ENCODE data around the gene PCK1.

The PCK1 gene

DNA sequence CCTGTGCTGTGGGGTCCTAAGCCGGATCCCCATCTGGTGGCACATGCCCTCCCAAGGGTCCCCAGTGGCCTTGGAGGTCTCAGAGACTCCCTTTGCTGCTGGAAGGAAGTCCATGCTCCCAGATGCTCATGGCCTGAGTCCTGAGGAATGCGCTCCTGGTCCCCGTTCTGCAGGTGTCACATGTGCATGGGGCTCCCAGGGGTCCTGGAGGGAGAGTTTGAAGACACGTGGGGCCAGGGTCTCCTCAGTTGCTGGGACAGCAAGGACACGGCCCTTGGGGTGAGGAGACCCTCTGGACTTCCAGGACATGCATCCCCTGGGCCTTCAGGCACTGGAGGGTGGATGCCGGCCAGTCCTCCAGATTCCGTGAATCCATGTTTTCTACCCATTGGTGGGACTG, 47.6 kb downstream of the PCK1 start:
- DNase-seq (ENCODE audit: low read depth): no peak

DNA sequence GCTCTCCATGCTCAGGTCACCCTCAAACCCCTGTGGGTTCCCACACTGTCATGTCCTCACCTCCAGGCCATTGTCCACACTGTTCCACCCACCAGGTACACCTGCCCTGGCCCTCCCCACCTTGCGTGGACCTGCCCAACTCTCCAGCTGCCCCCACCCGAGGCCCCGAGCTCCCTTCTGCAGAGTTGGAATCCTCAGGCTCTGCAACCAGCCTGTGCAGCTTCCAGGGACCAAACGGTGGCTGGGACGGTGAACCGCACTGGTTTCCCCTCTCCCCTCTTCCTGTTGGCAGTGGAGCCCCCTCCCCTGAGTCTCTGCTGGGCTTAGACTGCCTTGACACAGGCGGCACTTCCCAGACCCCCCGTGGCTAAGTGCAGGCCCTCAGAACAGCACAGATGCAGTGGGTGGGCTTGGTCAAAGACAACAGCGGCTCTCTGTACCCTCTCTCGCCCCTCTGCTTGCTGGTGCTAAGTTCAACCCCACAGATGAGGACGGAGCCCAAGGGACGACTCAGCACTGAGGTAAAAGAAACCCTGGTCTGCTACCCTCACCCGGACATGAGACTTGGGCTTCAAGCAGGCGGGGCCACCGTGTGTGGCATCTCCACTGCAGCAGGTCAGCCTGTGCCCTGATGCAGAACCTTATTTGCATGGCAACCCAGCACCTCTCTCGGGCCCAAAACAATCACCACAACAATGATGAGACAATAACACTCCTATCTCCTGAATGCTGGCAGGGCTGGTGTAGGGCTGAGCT, 48.4 kb downstream of the PCK1 start:
- DNase-seq (ENCODE audit: low read depth): no peak

DNA sequence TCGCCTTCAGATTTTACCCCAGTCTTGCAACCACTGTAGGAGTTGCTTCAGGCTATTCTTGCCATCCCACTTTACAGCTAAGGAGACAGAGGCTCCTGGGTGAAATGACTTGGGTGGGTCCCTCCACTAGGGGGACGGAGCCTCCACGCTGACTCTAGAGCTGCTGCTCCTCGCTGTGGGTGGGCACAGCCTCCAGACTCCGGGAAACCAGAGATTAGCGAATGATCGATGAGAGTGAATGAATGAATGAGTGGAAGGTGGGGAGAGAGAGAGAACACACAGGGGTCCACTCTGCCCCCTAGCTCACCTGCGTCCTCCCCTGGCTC, 48.9 kb downstream of the PCK1 start:
- no peak for DNase-seq (ENCODE audit: low read depth)

DNA sequence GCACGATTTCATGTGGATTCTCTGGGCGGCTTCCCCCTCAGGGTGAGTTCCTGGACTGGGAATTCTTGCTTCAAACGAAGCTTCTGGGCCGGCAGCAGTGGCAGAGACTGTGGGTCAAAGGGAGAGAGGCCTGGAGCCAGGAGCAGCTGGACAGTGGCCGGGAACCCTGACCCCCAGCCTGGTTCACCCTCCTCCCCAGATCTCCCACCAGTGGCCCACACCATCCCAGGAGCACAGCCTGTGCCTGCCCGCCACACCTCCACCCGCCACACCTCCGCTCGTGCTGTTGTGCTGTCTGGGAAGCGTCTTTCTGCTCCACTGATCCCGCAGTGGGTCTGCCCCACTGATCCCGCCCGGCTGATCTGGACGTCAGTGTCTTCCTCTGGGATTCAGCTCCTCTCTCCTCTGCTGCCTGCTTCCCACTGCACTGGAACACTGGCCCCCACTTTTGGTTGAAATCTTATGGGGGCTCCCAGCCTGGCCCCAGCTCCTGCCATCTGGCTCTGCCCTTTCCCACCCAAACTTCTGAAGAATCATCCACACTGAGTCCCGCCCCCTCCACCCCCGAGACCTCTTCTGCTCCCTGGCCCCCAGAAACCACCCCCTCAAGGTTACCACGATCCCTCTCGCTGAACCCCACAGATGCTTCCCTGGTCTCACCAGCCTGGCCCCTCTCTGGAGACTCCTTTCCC, 49.5 kb downstream of the PCK1 start:
- DNase-seq (ENCODE audit: low read depth): no peak

DNA sequence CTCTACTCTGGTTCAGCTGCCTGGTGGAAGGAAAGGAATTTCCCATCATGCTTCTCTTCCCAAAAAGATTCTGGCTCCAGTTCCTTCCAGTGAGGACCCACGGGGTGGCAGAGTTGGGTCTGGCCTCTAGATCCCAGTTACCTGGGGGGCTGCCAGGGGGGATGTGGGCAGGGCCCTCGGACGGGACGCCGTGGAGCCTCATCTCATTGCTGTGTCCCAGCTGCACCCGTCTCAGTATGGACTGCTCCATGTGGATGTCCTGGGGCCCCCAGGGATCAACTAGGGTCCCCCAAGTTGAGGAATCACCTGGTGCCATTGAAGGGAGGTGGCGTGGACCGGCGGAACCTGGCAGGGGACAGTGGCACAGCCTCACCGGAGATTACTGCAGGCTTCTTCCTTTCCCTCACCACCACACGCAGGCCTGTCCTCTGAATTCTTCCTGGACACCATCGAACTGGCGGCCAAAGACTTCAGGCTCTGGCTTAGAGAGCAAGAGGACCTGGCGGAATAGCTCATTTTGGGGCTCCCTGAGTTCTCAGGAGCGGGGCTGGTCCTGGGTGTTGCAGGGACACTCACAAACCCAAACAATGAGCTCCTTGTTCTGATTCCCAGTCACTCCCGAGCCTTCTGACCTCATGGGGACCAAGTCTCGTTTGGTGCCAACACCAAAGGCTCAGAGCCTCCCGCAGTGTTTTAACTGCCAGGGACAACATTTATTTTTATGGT, 50.8 kb downstream of the PCK1 start:
- DNase-seq (ENCODE audit: low read depth): no peak

DNA sequence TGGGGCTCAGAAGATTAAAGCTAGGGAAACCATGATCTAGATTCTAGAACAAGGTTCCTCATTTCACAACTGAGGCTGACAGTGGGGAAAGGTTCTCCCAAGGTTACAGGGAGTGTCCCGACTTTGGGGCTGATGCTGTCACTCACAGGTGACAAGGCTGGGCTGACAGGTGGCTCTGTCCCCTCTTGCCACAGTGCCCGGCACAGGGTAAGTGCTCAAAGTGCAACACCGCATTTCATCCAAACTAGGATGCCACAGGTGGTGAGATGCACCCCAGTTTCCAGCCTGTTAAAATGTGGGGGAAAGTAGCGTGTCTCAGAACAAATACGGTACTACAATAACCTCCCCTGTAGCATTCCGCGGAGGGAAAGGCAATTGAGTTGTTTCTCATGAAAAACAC, 51.5 kb downstream of the PCK1 start:
- no peak for DNase-seq (ENCODE audit: low read depth)

DNA sequence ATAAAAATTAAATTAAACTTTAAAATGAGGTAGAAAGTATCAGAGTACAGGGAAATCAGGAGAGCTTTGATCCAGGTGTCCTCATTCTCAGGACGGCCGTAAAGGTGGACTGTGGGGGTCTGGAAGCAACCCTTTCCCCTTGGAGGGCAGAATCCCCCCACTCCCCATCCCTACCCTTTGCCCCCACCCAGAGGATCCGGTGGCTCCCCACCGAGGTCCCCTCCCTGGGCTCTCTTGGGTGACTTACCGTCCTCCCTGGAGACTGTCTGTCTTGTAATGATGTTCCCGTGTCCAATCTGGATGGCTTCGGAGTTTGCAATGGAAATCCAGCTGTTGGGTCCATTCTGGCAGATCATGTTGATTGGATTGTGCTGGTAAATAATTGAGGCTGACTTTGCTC, 52.0 kb downstream of the PCK1 start:
- DNase-seq (ENCODE audit: low read depth): no peak

DNA sequence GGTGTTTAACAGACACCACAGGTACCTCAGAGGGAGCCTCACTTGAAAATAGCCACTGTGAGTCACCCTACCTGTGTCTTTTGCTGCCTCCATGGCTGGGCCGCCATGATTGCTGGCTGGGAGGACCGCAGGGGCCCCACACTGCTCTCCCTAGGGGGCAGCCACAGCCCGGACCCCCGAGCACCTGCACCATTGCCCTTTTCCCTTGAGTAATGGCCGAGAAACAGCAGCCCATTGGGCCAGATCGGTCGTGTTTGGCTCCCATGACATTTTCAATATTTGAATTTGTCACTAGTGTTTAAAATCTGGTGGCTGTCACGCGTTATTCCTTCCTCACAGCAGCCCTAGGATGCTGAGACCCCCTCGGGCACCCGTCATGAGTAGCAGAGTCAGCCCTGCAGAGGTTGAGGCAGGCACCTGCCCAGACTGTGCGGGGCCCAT, 52.6 kb downstream of the PCK1 start:
- DNase-seq (ENCODE audit: low read depth): no peak

DNA sequence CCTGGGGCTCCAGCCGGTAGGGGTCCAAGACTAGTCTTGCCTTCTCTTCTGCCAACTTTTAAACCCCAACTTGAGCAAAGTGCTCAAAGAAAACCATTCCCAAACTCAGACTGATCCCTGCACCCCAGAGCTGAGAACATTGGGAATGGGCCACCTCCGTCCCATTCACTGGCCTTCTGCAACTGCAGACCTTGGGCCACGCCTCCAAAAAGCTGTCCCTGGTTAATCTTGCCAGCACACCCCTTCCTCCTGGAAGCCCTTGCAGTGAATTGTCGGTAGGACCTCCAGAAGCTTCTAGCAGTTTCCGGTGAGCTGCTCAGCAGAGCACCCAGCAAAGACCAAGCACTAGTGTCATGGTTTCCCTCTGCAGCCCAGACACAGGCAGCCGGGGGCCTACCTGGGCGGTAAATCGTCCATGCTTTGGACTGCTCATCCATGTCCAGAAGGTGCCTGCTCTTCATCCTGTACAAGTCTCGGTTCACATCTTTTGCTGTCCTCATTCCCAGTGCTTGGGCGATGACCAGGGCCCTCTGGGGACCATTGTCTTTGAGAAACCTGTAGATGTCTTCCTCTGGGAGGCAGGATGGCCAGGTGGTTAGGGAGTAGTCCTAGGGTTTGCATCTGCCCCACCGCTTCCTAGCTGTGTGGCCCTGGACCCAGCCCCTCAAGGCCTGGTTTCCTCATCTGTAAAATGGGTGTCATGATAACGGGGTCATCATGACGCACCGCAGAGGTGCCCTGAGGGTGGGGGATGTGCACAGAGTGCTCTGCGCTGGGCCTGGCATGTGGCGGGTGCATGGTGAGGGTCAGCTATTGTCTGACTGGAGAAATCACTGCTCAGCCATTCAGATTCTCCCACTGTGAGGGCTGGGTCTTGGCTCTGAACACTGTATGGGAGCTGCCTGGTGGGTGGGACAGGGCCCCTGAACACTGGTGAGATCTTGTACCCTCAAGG, 53.9 kb downstream of the PCK1 start:
- DNase-seq (ENCODE audit: low read depth): no peak

DNA sequence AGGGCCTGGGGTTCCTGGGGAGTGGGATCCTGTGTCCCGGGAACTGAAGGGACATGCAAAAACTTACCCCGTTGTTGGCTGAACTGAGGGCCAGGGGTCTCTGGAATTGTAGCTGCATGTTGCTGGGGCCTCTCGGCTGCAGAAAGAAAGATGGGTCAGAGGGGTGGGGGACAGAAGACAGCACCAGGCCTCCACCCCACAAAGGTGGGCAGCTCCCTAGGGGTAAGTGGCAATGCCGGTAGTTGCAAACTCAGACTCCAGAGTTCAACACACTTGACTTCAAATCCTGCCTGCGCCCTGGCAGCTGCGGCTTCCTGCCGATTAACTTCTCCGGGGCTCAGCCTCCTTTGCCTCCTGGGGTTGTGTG, 54.5 kb downstream of the PCK1 start:
- no peak for DNase-seq (ENCODE audit: low read depth)

DNA sequence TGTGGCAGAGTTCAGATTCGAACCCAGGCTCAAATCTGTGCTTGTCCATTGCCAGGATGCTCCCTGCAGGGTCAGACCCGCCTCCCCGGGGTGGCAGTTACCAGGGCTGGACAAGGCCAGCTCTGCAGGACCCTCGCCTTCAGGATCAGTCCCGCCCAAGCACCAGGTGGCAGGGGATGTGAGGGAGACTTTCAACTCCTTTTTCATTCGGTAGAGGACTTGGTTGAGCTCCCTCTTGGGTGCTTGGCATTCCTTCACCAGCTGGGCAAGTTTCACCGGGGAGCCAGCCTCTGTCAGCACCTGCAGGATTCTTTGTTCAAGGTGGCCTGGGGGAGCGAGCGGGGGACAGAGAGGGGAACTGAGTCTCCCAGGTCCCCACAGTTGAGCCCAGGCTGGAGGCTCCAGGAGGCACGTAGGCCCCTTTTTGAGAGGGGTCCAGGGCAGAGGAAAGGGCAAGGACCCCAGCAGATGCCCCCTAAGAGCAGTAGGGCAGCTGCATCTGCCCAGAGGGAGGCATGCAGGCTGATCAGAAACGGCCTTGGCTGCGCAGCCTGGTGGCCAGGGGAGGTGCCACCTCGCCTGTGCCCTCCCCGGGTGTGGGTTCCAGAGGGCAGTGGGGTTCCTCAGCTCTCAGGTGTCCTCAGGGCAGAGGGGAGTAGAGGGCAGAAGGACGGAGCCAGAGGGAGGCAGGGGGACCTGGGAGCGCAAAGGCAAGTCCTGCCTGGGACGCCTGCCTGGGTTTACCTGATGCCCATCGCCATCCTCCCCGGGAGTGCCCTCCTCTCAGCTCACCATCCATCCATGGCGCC, 55.4 kb downstream of the PCK1 start:
- no peak for DNase-seq (ENCODE audit: low read depth)

DNA sequence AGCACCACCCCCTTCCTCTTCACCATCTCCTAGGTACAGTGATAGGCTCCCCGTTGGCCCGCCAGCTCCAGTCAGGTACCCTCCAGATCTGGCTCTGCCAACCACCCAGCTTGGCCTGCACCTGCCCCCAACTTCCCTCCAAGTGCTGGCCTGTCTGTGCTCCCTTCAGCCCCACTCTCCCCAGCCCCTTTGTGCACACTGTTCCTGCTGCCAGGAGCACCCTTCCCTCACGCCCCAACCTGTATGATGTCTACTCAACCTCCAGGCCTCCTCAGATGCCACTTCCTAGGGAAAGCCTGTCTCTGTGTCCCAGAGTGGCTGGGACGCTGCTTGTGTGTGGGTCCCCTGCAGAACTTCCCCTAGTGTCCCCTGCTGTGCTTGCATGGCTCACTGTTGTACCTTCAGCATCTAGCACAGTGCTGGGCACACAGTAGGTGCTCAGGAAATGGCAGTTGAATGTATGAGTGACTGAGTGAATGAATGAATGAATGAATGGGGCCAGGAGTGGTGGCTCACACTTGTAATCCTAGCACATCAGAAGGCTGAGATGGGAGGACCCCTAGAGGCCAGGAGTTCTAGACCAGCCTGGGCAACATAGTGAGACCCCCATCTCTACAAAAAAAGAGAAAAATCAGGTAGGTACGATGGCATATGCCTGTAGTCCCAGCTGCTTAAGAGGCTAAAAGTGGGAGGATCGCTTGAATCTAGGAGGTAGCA, 56.3 kb downstream of the PCK1 start:
- DNase-seq (ENCODE audit: low read depth): no peak
